Jurkat, Clone E6-1 (cell line): ENCODE data around the gene INF2.
"Not testable (repeated sequence)": the region's sequence is repeated elsewhere in the genome, so short reads cannot be mapped to it uniquely, and the experiment has no call there.

Experiments
- DNase-seq: peaks from one replicate; pipeline ENCODE4 v3.0.0-alpha.2; 2011; ENCODE audit warnings: low read depth, low spot score
- H3K4me3 ChIP-seq: 2 replicates; pipeline ENCODE4 v1.5.1; 2011; ENCODE audit warnings: mild to moderate bottlenecking, low read length, control low read depth, moderate library complexity

INF2 gene

DNA sequence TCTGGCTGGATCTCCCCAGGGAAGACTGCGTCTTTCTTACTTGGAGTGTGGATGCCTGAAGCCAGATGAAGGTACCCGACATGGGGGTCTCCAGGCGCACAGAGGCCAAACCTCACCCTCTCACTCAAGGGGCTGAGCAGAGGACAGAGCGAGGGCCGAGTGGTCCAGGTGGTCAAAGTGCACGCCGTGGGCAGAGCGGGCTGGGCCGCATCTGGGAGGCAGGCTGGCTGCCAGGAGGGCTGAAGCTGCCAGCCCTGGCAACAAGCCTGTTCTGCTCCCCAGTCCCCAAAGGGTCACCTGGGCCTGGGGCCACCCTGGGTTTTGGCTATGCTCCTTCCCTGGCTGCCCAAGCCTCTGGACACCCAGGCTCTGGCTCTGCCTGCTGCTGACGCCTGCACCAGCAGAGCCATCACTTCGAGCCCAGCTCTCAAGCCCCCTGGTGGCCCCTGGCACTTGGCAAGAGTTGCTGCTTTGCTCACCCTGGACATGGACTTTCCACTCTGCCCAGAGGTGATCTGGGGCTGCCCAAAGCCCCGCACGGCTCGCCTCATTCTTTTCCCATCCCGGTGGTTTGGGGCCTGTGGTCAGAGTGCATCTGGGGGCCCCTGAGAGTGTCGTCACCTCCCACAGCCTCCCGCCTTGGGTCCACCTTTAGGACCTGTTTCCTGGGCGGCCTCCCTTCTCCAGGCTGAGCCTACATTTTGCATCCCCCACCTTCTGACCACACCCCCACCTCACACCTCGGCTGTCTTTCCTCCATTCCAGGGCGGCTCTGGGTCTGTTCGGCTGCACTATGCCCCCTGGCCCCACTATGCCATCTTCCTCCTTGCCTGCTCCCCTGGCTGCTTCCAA is 37.4 kb downstream of the INF2 start:
- DNase-seq: no peak
- no peak overlapping the region for H3K4me3 ChIP-seq

DNA sequence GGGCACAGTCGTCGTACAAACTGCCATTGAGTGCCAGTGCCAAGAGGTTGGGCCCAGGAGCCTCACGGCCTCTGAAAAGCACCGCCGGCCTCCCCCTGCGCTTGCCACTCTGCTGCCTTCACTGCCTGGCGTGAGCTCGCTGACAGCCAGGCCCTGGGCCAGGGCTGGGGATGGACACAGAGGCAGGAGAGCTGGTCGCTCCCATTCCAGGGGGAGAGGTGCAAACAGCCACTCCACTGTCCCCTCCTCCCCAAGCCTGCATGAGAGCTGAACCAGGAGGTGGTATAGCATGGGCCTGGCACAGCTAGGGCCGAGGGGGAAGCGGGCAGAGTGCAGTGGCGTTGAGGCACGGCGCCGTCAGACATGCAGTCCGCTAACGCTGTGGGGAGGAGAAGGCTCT is 39.2 kb downstream of the INF2 start:
- H3K4me3 ChIP-seq: no peak overlapping the region
- no peak for DNase-seq

GRCh38 chr14:104729176-104729834 is 39.9 kb downstream of the INF2 start:
- not testable (repeated sequence) for DNase-seq, H3K4me3 ChIP-seq

GRCh38 chr14:104729835-104730181 is 40.4 kb downstream of the INF2 start:
- H3K4me3 ChIP-seq: no peak overlapping the region
- DNase-seq: no peak

GRCh38 chr14:104730487-104730886 is 41.1 kb downstream of the INF2 start:
- no peak overlapping the region for H3K4me3 ChIP-seq

DNA sequence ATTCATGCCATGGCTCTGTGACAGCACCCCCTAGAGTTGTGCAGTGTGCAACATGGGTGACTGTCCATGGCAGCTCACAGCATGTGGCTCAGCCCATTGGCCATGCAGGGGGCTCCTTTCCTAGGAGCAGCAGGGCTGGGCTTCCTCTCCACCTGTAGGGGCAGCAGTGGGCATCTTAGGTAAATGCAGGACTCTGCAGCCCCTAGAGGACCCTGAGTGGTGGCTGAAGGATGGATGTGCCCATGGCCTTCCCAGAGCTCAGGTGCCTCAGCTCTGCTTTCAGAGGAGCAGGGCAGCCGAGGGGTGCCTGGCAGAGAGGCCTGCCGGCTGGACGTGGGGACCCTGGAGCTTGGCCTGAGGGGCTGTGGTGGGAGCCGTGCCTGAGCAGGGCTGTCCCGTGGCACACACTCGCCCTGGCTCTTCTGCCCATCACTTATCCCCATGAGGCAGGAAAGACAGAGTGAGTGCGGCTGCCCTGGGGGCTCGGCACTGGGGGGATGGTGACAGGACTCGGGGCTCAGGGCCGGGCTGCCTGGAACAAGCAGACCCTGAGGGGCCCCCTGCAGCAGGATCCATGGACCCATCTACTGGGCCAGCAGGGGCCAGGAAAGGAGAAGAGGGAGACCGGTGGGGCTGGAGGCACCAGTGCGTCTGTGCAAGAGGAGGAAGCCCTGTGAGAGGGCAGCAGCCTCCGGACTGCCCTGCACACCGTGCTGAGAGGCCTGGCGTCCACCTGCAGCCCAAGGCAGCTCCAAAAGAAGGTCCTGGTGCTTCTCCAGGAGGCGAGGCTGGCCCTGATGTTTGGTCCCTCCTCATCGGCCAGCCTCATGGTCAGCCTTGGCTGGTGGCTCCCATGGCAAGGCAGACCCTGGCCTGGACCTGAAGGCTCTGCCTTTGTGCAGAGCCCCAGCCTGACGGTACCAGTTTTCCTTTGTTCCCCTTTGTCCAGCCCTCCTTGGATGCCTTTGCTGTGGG is 42.2 kb downstream of the INF2 start:
- no peak overlapping the region for H3K4me3 ChIP-seq
- DNase-seq: no peak

More at GRCh38 chr14:104730487-104730886, 41.1 kb downstream of the INF2 start:
- DNase-seq: no peak

GRCh38 chr14:104732355-104732804 is 43.0 kb downstream of the INF2 start:
- DNase-seq: no peak
- H3K4me3 ChIP-seq: no peak overlapping the region

GRCh38 chr14:104732931-104733681 is 43.7 kb downstream of the INF2 start:
- no peak overlapping the region for H3K4me3 ChIP-seq
- no peak for DNase-seq

DNA sequence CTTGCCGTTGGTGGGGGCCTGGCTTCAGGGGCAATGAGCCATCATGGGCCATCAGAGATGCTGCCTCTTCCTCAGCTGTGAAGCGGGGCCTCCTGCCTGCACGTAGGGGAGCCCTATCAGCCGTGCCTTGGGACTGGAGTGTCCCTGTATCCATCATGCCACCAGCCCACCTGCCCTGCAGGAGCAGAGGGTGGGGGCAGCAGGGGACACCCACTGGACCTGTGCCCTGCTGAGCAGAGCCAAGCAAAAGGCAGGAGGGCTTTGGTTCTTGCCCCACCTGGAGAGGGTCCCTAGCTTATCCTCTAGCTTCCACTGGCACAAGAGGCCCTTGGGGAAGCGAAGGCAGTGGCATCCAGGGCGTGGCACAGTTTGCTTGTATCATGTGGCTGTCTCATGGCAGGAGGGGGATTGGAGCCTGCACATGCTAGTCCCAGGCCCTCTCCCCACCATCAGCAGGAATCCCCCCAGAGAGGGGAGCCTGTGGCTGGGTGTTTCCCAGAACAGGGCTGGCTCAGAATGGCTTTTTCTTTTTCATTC is 44.7 kb downstream of the INF2 start:
- H3K4me3 ChIP-seq: no peak overlapping the region
- no peak for DNase-seq

- no peak overlapping the region for H3K4me3 ChIP-seq
- DNase-seq: no peak
Observed at GRCh38 chr14:104734601-104734990, 45.2 kb downstream of the INF2 start.

DNA sequence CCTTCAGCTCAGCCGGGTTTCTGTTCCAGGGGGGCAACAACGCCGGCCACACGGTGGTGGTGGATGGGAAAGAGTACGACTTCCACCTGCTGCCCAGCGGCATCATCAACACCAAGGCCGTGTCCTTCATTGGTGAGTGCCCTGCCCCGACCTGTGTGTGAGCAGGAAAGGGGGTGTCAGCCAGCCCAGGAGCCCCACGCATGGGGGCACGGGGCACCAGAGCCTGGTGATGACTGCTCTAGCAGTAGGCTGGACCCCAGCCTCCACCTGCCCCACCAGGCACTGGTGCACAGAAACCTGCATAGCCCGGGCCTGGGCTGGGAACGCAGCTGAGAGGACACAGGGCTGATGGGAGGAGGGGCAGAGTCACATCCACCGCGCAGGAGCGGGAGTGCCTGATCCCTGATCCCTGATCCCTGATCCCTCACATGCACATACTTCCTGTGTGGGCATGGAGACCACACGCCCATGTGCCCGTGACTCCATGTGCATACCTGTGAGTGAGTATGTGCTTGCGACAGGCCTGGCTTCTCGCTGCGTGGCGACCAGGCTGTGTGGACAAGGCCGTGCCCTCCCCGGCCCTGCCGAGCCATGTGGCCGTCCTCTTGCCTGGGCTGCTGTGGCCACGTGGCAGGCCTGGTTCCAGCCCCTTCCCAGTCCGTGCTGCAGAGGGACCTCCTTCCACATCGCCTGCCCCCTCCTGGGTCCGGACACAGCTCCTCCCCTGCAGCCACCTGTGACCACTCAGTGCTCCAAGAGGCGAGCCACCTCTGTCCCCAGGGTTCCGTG is 45.8 kb downstream of the INF2 start:
- DNase-seq: no peak
- no peak overlapping the region for H3K4me3 ChIP-seq

DNA sequence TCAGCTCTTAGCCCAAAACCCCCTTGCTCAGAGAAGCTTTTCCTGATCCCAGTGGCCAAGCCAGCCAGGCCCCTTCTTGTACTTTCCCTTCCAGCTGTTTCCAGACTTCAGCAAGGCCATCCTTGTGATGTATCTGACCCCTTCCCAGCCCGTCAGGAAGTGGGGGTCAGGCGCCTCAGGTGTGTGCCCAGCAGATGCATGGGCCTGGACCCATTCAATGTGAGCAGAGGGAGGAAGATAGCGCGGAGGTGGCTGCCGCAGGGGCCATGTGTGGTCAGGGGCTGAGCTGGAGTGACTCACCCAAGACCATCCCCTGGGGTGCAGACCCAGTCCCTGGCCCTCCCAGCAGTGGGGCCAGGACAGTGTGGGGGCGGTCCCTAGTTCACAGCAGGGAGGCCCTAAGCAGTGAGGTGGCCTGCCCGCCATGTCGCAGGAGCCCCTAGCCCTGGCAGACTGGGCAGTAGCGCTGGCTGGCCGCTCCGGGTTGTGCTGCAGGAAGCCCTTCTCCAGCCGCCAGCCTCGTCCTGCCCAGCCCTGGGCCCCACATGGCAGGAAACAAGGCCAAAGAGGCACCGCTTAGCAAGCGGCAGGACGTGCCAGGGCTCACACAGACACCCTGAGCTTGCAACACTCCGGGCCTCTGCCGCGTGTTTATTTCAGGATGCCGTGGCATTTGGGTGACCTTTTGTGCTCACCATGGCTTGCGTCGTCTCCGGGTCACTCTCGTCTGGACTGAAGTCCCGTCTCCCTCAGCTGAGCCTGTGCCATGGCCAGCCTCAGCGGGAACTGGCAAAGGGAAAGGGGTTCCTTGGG is 46.6 kb downstream of the INF2 start:
- no peak overlapping the region for H3K4me3 ChIP-seq
- DNase-seq: no peak

- no peak for DNase-seq
- H3K4me3 ChIP-seq: no peak overlapping the region
Observed at GRCh38 chr14:104738375-104739019, 49.1 kb downstream of the INF2 start.

GRCh38 chr14:104739026-104739425 is 49.6 kb downstream of the INF2 start:
- no peak for DNase-seq
- H3K4me3 ChIP-seq: no peak overlapping the region

- DNase-seq: no peak
Observed at GRCh38 chr14:104739546-104740516, 50.4 kb downstream of the INF2 start.

More at GRCh38 chr14:104739546-104740516, 50.4 kb downstream of the INF2 start:
- H3K4me3 ChIP-seq: no peak overlapping the region
